Liver (tissue), 3 donors: ENCODE data around the gene OR10H5.

Source experiments
- ATF3 ChIP-seq: IDR thresholded peaks from 2 replicates; pipeline ENCODE4 v1.6.1; 2016; ENCODE audit warnings: antibody characterized with exemption
- CTCF ChIP-seq: fragments of 150-350 bp; IDR thresholded peaks from 2 replicates; pipeline ENCODE4 v1.5.1; 2017; ENCODE audit warnings: improper control_type of control experiment, low read depth, low read length; ENCODE audit not compliant: missing input control
- GABPA ChIP-seq, 2 donors: IDR thresholded peaks in 1 of 2; conservative IDR thresholded peaks in 1 of 2; 2 replicates each; pipeline ENCODE4 v1.6.1; 2016; ENCODE audit warnings: antibody characterized with exemption in 2 of 2, mild to moderate bottlenecking in 1 of 2, moderate library complexity in 1 of 2
- HNF4G ChIP-seq: IDR thresholded peaks from 2 replicates; pipeline ENCODE4 v1.6.1; 2016; ENCODE audit warnings: antibody characterized with exemption
- MAX ChIP-seq: IDR thresholded peaks from 2 replicates; pipeline ENCODE4 v1.6.1; 2016; ENCODE audit warnings: antibody characterized with exemption
- NR2F2 ChIP-seq: IDR thresholded peaks from 2 replicates; pipeline ENCODE4 v1.6.1; 2016; ENCODE audit warnings: antibody characterized with exemption
- RAD21 ChIP-seq, 2 donors: IDR thresholded peaks; 2 replicates each; pipeline ENCODE4 v1.6.1; 2016; ENCODE audit warnings: antibody characterized with exemption in 2 of 2, mild to moderate bottlenecking in 2 of 2
- REST ChIP-seq: IDR thresholded peaks from 2 replicates; pipeline ENCODE4 v1.6.1; 2016; ENCODE audit warnings: antibody characterized with exemption, mild to moderate bottlenecking
- RXRA ChIP-seq, 2 donors: IDR thresholded peaks; 2 replicates each; pipeline ENCODE4 v1.6.1; 2017 to 2018; ENCODE audit warnings: antibody characterized with exemption in 2 of 2, mild to moderate bottlenecking in 1 of 2
- SP1 ChIP-seq: IDR thresholded peaks from 2 replicates; pipeline ENCODE4 v1.6.1; 2018; ENCODE audit warnings: antibody characterized with exemption, mild to moderate bottlenecking
- TAF1 ChIP-seq: conservative IDR thresholded peaks from 2 replicates; pipeline ENCODE4 v1.6.1; 2016; ENCODE audit warnings: antibody characterized with exemption, mild to moderate bottlenecking
- YY1 ChIP-seq: IDR thresholded peaks from 2 replicates; pipeline ENCODE4 v1.6.1; 2016; ENCODE audit warnings: antibody characterized with exemption, mild to moderate bottlenecking
- ZBTB33 ChIP-seq: IDR thresholded peaks from 2 replicates; pipeline ENCODE4 v1.6.1; 2016; ENCODE audit warnings: antibody characterized with exemption
- donor health status: healthy.
- donor health status: healthy.

GRCh38 chr19:15775249-15775648, 12.2 kb upstream of the OR10H5 start:
- no peak for TF ChIP-seq CTCF
- TF ChIP-seq REST: no peak
- no peak for TF ChIP-seq RAD21 (IDR thresholded peaks at IDR 0.05)
- no peak for TF ChIP-seq YY1
- TF ChIP-seq MAX: no peak
- TF ChIP-seq GABPA (IDR thresholded peaks at IDR 0.05 in 1 of 2, conservative IDR thresholded peaks at IDR 0.05 in 1 of 2): no peak
- no peak for TF ChIP-seq ZBTB33
- no peak for TF ChIP-seq TAF1
- no peak for TF ChIP-seq SP1
- no peak for TF ChIP-seq RXRA (IDR thresholded peaks at IDR 0.05)
- TF ChIP-seq HNF4G: no peak
- TF ChIP-seq ATF3: no peak
- TF ChIP-seq NR2F2: no peak
